Adipocyte (in vitro differentiated cells): ENCODE results near the gene PHF10.

Experiments
- DNase-seq: peaks from one replicate; pipeline ENCODE4 v3.0.0-alpha.2; 2015; ENCODE audit warnings: low read depth
- H3K27me3 ChIP-seq: replicated peaks from 2 replicates; pipeline ENCODE4 v1.7.0; 2013; ENCODE audit warnings: mild to moderate bottlenecking, low read length, moderate library complexity; ENCODE audit not compliant: control insufficient read depth, insufficient read depth
- H3K36me3 ChIP-seq: 2 replicates; pipeline ENCODE4 v1.7.0; 2013; ENCODE audit warnings: low read length, mild to moderate bottlenecking, moderate library complexity; ENCODE audit not compliant: control insufficient read depth, insufficient read depth, severe bottlenecking
- H3K4me1 ChIP-seq: 2 replicates; pipeline ENCODE4 v1.7.0; 2013; ENCODE audit warnings: mild to moderate bottlenecking, low read length, moderate library complexity; ENCODE audit not compliant: control insufficient read depth, insufficient read depth
- H3K4me3 ChIP-seq: 2 replicates; pipeline ENCODE4 v1.7.0; 2013; ENCODE audit warnings: mild to moderate bottlenecking, low read length, moderate library complexity
- H3K9ac ChIP-seq: 2 replicates; pipeline ENCODE4 v1.7.0; 2013; ENCODE audit warnings: mild to moderate bottlenecking, low read length, moderate library complexity
- H3K9me3 ChIP-seq: 2 replicates; pipeline ENCODE4 v1.7.0; 2013; ENCODE audit warnings: mild to moderate bottlenecking, low read length, moderate library complexity; ENCODE audit not compliant: control insufficient read depth

The PHF10 gene

DNA sequence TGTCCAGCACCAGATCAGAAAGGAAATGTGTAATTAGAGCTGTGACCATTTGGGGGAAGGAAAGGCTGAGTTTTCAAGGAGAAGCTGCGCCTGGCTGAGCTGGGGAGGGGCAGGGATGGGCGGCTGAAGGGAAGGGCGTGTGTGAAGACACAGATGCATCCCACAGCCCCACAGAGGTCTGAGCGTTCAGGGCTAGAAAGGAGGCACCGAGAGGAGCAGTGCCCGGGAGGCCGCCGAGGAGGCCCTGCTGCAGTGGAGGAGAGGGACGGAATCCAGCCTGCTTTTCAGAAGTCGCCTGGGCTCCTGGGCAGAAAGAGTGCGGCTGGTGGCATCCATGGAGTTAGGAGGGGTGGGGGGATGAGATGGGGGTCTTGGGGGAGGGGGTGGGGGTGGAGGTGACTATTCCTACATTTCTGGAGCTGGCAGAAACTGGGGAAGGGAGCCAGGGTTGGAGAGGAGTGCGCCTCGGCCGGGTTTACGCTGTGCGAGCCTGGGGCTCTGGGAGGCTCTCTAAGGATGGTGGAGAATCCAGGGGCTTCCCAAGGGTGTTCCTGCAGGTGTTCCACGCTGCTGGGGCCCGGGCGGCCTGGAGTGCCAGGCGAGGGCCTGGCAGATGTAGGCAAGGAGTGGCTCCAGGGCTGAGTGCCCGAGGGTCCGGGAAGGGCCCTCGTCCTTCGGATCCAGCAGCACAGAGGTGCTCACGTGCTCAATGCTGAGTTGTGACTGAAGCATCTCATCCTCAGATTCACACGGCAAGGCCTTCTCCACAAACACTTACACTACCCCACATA lies 64.3 kb downstream of the PHF10 start:
- H3K9me3 ChIP-seq = no peaks in the 10 kb centered on the region
- DNase-seq = no peak
- peaks cover 15% of the 10 kb centered on the region for H3K36me3 ChIP-seq
- no peaks in the 10 kb centered on the region for H3K27me3 ChIP-seq
- no peaks in the 10 kb centered on the region for H3K4me1 ChIP-seq
- H3K9ac ChIP-seq = no peak overlapping the region
- H3K4me3 ChIP-seq = no peak overlapping the region

DNA sequence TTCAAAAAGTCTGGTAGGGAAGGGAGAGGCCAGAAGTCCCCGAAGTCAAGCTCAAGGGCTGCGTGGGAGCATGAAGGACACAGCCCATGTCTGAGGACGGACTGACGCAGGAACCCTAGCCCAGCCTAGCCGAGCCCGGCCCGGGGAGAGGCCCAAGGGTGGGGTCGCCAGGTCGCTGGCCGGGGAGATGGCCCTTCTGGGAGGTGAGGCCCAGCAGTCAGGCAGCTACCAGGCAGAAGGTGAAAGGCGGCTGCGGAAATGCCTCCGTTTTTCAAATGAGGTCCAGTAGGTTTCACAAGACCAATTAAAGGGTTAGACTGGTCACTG lies 67.1 kb downstream of the PHF10 start:
- Histone ChIP-seq H3K4me1 (no peaks in the 10 kb centered on the region), H3K9ac (no peak overlapping the region), H3K9me3 (no peaks in the 10 kb centered on the region), H3K36me3 (peaks cover 4% of the 10 kb centered on the region), H3K27me3 (no peaks in the 10 kb centered on the region), H3K4me3 (no peak overlapping the region)
- DNase-seq = no peak

- H3K9ac ChIP-seq = no peak overlapping the region
- DNase-seq = no peak
- H3K36me3 ChIP-seq = peaks cover 4% of the 10 kb centered on the region
- no peak overlapping the region for H3K4me3 ChIP-seq
- no peaks in the 10 kb centered on the region for H3K4me1 ChIP-seq
- H3K9me3 ChIP-seq = no peaks in the 10 kb centered on the region
- no peaks in the 10 kb centered on the region for H3K27me3 ChIP-seq
Measured at GRCh38 chr6:169656546-169657283, 67.6 kb downstream of the PHF10 start.

DNA sequence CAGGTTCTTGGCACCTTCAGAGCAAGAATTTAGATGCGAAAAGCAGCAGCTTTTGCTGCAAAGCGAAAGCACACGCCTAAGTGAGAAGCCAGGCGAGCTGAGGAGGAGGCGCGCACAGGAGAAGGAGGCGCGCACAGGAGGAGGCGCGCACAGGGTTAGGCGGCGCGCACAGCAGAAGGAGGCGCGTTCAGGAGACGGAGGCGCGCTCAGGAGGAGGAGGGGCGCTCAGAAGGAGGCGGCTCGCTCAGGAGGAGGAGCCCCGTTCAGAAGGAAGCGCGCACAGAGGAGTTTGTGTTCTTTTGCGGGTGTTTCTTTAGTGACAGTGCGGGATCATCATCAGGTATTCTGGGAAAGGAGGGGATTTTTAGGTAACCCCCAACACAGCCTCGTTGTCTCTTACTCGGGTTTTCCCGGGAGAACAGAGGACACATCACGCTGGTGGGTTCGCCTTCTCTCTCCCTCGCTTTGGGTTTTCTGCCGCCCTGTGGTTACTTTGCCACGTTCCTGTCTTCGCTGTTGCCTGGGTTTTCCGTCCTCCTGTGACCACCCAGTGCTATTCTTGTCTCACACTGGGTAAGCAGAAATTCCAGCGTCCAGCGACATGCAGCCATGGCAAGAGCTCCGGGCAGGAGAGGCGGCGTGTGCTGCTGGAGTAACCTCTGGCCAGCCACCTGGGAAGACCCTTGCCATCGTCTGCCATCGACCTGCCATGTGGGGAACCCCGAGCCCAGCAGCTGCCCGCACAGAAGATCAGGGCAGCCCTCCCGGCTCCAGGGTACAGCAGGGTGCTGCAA lies 69.5 kb downstream of the PHF10 start:
- Histone ChIP-seq H3K9ac (peak overlapping the region; percentile 87), H3K4me1 (no peaks in the 10 kb centered on the region), H3K36me3 (peaks cover 4% of the 10 kb centered on the region), H3K27me3 (no peaks in the 10 kb centered on the region), H3K9me3 (no peaks in the 10 kb centered on the region), H3K4me3 (peak overlapping the region; percentile 88)
- peak; percentile 82 for DNase-seq
